Neuronal stem cell (in vitro differentiated cells): ENCODE results near the gene NDP.

Source experiments
- DNase-seq: peaks from one replicate; pipeline ENCODE4 v3.0.0-alpha.2; 2013; ENCODE audit warnings: low spot score
- H2AFZ ChIP-seq: one replicate; pipeline ENCODE4 v1.6.1; 2013; ENCODE audit warnings: mild to moderate bottlenecking, low read length, inconsistent platforms
- H2AK5ac ChIP-seq: 2 replicates; pipeline ENCODE4 v1.6.1; 2013; ENCODE audit warnings: low read depth, mild to moderate bottlenecking, inconsistent platforms, low read length, moderate library complexity, mixed read lengths
- H2BK120ac ChIP-seq: 2 replicates; pipeline ENCODE4 v1.6.1; 2013; ENCODE audit warnings: low read depth, mild to moderate bottlenecking, inconsistent platforms, low read length, moderate library complexity, mixed read lengths
- H2BK12ac ChIP-seq: one replicate; pipeline ENCODE4 v1.6.1; 2013; ENCODE audit warnings: low read length, inconsistent platforms
- H2BK15ac ChIP-seq: 2 replicates; pipeline ENCODE4 v1.6.1; 2013; ENCODE audit warnings: mild to moderate bottlenecking, low read length, inconsistent platforms, mixed read lengths
- H2BK5ac ChIP-seq: one replicate; pipeline ENCODE4 v1.6.1; 2013; ENCODE audit warnings: inconsistent platforms, mild to moderate bottlenecking, low read length, moderate library complexity
- H3K14ac ChIP-seq: one replicate; pipeline ENCODE4 v1.6.1; 2013; ENCODE audit warnings: low read length, inconsistent platforms
- H3K18ac ChIP-seq: 2 replicates; pipeline ENCODE4 v1.6.1; 2013; ENCODE audit warnings: low read length, inconsistent platforms
- H3K23ac ChIP-seq: 2 replicates; pipeline ENCODE4 v1.6.1; 2013; ENCODE audit warnings: low read depth, mild to moderate bottlenecking, mixed read lengths, low read length, inconsistent platforms; ENCODE audit not compliant: poor library complexity
- H3K27ac ChIP-seq: replicated peaks from 3 replicates; pipeline ENCODE4 v1.5.1; 2013; ENCODE audit warnings: low read length, inconsistent platforms
- H3K27me3 ChIP-seq, 3 experiments: 2 replicates each; pipeline ENCODE4 v1.6.1; 2013; ENCODE audit warnings: low read length in 3 of 3, mild to moderate bottlenecking in 2 of 3, inconsistent platforms in 1 of 3, low read depth in 1 of 3, mixed read lengths in 1 of 3, moderate library complexity in 1 of 3; ENCODE audit not compliant: control insufficient read depth in 3 of 3, insufficient read depth in 3 of 3
- H3K36me3 ChIP-seq, 2 donors: replicated peaks in 1 of 2; 2 replicates each; pipeline ENCODE4 v1.6.1; 2013; ENCODE audit warnings: low read length in 2 of 2; ENCODE audit not compliant: control insufficient read depth in 2 of 2, insufficient read depth in 2 of 2
- H3K4ac ChIP-seq: 2 replicates; pipeline ENCODE4 v1.6.1; 2013; ENCODE audit warnings: inconsistent platforms, mild to moderate bottlenecking, low read length, moderate library complexity
- H3K4me1 ChIP-seq, 2 donors: 1 replicate in 1 of 2; 2 replicates in 1 of 2; pipeline ENCODE4 v1.6.1; 2013; ENCODE audit warnings: low read length in 2 of 2, low read depth in 1 of 2; ENCODE audit not compliant: control insufficient read depth in 2 of 2, insufficient read depth in 1 of 2
- H3K4me2 ChIP-seq: one replicate; pipeline ENCODE4 v1.6.1; 2013; ENCODE audit warnings: mild to moderate bottlenecking, low read length, inconsistent platforms; ENCODE audit not compliant: insufficient read depth, poor library complexity, severe bottlenecking
- H3K4me3 ChIP-seq, 2 donors: 2 replicates each; pipeline ENCODE4 v1.5.1; 2013; ENCODE audit warnings: low read length in 2 of 2, mild to moderate bottlenecking in 2 of 2, inconsistent platforms in 1 of 2, moderate library complexity in 1 of 2
- H3K79me1 ChIP-seq: one replicate; pipeline ENCODE4 v1.6.1; 2013; ENCODE audit warnings: low read depth, mild to moderate bottlenecking, inconsistent platforms, low read length, moderate library complexity
- H3K9ac ChIP-seq: one replicate; pipeline ENCODE4 v1.6.1; 2013; ENCODE audit warnings: mild to moderate bottlenecking, low read depth, low read length, inconsistent platforms; ENCODE audit not compliant: poor library complexity
- H3K9me3 ChIP-seq, 2 donors: replicated peaks in 1 of 2; 2 replicates each; pipeline versions ENCODE3 to v1.6.1; 2013; ENCODE audit warnings: low read length in 2 of 2, mild to moderate bottlenecking in 2 of 2, inconsistent platforms in 1 of 2, low read depth in 1 of 2, mixed read lengths in 1 of 2, moderate library complexity in 1 of 2; ENCODE audit not compliant: control insufficient read depth in 2 of 2, insufficient read depth in 1 of 2
- H4K8ac ChIP-seq: one replicate; pipeline ENCODE4 v1.6.1; 2013; ENCODE audit warnings: low read depth, mild to moderate bottlenecking, inconsistent platforms, low read length, moderate library complexity
- H4K91ac ChIP-seq: one replicate; pipeline ENCODE4 v1.6.1; 2013; ENCODE audit warnings: low read length, low read depth, mild to moderate bottlenecking, inconsistent platforms; ENCODE audit not compliant: poor library complexity
- WGBS, 2 donors: extraction: QIAGEN DNeasy Blood & Tissue Kit; methylation state at CpG; one replicate each; pipeline ENCODE4 v1.1.7; 2013; ENCODE audit warnings: missing lambda C conversion rate in 2 of 2, mixed read lengths in 1 of 2; ENCODE audit not compliant: insufficient read length in 2 of 2, insufficient replicate concordance in 1 of 2; ENCODE audit errors: extremely low coverage in 2 of 2; 5-methylcytosine and 5-hydroxymethylcytosine counted together

NDP gene

GRCh38 chrX:44017676-44018075, 44.5 kb upstream of the NDP start:
- Histone ChIP-seq H4K8ac (no peak overlapping the region), H2BK120ac (no peak overlapping the region)

GRCh38 chrX:44016906-44017305, 43.7 kb upstream of the NDP start:
- no peaks in the 10 kb centered on the region for H3K36me3 ChIP-seq
- H3K4ac ChIP-seq = no peak overlapping the region
- H2BK120ac ChIP-seq = no peak overlapping the region
- no peaks in the 10 kb centered on the region for H3K27me3 ChIP-seq
- H3K23ac ChIP-seq = no peak overlapping the region
- no peaks in the 10 kb centered on the region for H3K4me1 ChIP-seq
- no CpG with 5 or more reads among the region's 4 CpGs for WGBS, 2 donors
- no peak overlapping the region for H2BK5ac ChIP-seq
- no peak for DNase-seq
- H3K4me2 ChIP-seq = no peak overlapping the region
- no peak overlapping the region for H2BK15ac ChIP-seq
- H3K18ac ChIP-seq = no peak overlapping the region
- H2AK5ac ChIP-seq = no peak overlapping the region
- no peak overlapping the region for H2AFZ ChIP-seq
- H3K79me1 ChIP-seq = no peaks in the 10 kb centered on the region
- H2BK12ac ChIP-seq = no peak overlapping the region
- H4K8ac ChIP-seq = no peak overlapping the region
- no peak overlapping the region for H3K14ac ChIP-seq
- H3K9me3 ChIP-seq = no peaks in the 10 kb centered on the region
- H3K9ac ChIP-seq = no peak overlapping the region
- H3K27ac ChIP-seq = no peak overlapping the region
- H3K4me3 ChIP-seq = no peak overlapping the region
- no peak overlapping the region for H4K91ac ChIP-seq

More at GRCh38 chrX:44017676-44018075, 44.5 kb upstream of the NDP start:
- H2BK15ac ChIP-seq = no peak overlapping the region
- H3K4me2 ChIP-seq = no peak overlapping the region
- H4K91ac ChIP-seq = no peak overlapping the region
- WGBS, 2 donors = no CpG with 5 or more reads among the region's 3 CpGs
- no peak overlapping the region for H3K18ac ChIP-seq
- H3K14ac ChIP-seq = no peak overlapping the region
- H2BK5ac ChIP-seq = no peak overlapping the region
- H3K36me3 ChIP-seq = no peaks in the 10 kb centered on the region
- H2BK12ac ChIP-seq = no peak overlapping the region
- no peak overlapping the region for H3K23ac ChIP-seq
- no peak for DNase-seq
- H3K79me1 ChIP-seq = no peaks in the 10 kb centered on the region
- H3K27ac ChIP-seq = no peak overlapping the region
- H3K4me1 ChIP-seq = no peaks in the 10 kb centered on the region
- H3K4me3 ChIP-seq = no peak overlapping the region
- H3K9ac ChIP-seq = no peak overlapping the region
- H2AK5ac ChIP-seq = no peak overlapping the region
- no peak overlapping the region for H2AFZ ChIP-seq
- no peaks in the 10 kb centered on the region for H3K9me3 ChIP-seq
- no peak overlapping the region for H3K4ac ChIP-seq
- H3K27me3 ChIP-seq = no peaks in the 10 kb centered on the region

DNA sequence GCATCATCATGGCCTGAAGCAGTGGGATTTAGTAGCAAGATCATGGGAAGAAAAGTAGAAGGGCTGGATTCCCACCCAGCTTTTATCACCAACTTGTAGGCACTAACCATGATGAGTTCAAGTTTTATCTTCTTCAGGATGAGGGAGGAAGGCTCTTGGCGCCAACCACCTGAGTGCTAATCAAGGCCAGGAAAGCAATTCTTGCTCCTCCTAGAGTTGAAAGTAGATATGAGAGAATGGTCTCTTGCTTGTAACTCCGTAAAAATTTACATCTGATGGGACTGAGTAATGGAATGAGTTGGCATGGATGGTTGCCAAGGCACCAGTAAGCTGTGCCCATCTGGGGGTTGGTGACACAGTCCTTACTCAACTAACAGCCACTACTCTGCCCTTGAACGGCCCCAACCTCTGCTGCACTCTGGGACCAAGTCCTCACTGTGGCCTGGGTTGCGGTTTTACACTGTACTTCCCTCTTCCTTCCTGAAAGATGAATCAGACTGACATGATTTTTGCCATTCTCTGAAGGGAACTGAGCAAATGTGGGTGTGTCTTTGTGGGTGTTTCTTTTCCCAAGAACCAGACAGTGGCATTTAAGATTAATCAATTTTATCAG, 39.4 kb upstream of the NDP start:
- H2AFZ ChIP-seq = no peak overlapping the region
- H3K9ac ChIP-seq = no peak overlapping the region
- H3K9me3 ChIP-seq = no peaks in the 10 kb centered on the region
- H3K23ac ChIP-seq = no peak overlapping the region
- no peak overlapping the region for H3K4me3 ChIP-seq
- whole genome bisulfite sequencing, 2 donors = no CpG with 5 or more reads among the region's 4 CpGs
- H3K79me1 ChIP-seq = no peaks in the 10 kb centered on the region
- no peak overlapping the region for H4K8ac ChIP-seq
- no peak overlapping the region for H2AK5ac ChIP-seq
- H3K27me3 ChIP-seq = no peaks in the 10 kb centered on the region
- H2BK5ac ChIP-seq = no peak overlapping the region
- no peak overlapping the region for H4K91ac ChIP-seq
- H3K4me2 ChIP-seq = no peak overlapping the region
- no peak overlapping the region for H2BK15ac ChIP-seq
- H3K27ac ChIP-seq = no peak overlapping the region
- H3K4me1 ChIP-seq = no peaks in the 10 kb centered on the region
- no peak overlapping the region for H2BK120ac ChIP-seq
- H3K18ac ChIP-seq = no peak overlapping the region
- DNase-seq = no peak
- no peak overlapping the region for H3K14ac ChIP-seq
- H3K36me3 ChIP-seq = no peaks in the 10 kb centered on the region
- H3K4ac ChIP-seq = no peak overlapping the region
- H2BK12ac ChIP-seq = no peak overlapping the region

DNA sequence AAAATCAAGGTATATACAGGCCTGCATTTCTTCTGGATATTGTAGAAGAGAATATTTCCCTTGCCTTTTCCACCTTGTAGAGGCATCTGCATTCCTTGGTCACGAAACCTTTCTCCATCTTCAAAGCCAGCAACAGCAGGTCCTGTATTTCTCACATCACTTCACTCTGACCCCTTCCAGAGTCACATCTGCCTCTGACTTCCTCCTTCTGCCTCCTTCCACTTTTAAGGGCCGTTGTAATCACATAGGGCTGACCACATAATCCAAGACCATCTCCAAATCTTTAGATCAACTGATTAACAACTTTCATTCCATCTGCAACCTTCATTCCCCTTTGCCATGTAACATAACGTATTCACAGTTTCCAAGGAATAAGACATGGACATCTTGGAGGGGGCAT, 38.3 kb upstream of the NDP start:
- Histone ChIP-seq H3K36me3 (no peaks in the 10 kb centered on the region), H3K14ac (no peak overlapping the region), H3K9ac (no peak overlapping the region), H3K27me3 (no peaks in the 10 kb centered on the region), H3K79me1 (no peaks in the 10 kb centered on the region), H3K27ac (no peak overlapping the region), H3K4me2 (no peak overlapping the region), H3K4me3 (no peak overlapping the region), H3K23ac (no peak overlapping the region), H3K18ac (no peak overlapping the region), H2BK120ac (no peak overlapping the region), H2BK12ac (no peak overlapping the region), H3K4me1 (no peaks in the 10 kb centered on the region), H3K4ac (no peak overlapping the region), H2AK5ac (no peak overlapping the region), H2BK15ac (no peak overlapping the region), H2BK5ac (no peak overlapping the region), H3K9me3 (no peaks in the 10 kb centered on the region), H4K8ac (no peak overlapping the region), H2AFZ (no peak overlapping the region), H4K91ac (no peak overlapping the region)
- no peak for DNase-seq
- WGBS, 2 donors = no CpG with 5 or more reads among the region's 3 CpGs
